Liver (tissue), 9 donors: Measurements from ENCODE around the gene RAP1GAP2. TPM values are rescaled to one million over a fixed set of nuclear protein-coding genes. Genes with fewer than 3 reads are reported as not detected.
"Not testable (repeated sequence)": the region's sequence is repeated elsewhere in the genome, so short reads cannot be mapped to it uniquely, and the experiment has no call there.

Experiments
- DNase-seq: peaks from one replicate; pipeline ENCODE4 v3.0.0-alpha.2; 2017; ENCODE audit warnings: low spot score
- H3K27ac ChIP-seq, 2 donors: one replicate each; pipeline ENCODE4 v1.7.0; 2013; ENCODE audit warnings: inconsistent platforms in 2 of 2, low read length in 2 of 2, control low read depth in 1 of 2, low read depth in 1 of 2, mild to moderate bottlenecking in 1 of 2
- H3K27me3 ChIP-seq, 4 donors: one replicate each; pipeline versions ENCODE4 v1.6.1 to v1.7.0; 2013; ENCODE audit warnings: low read length in 3 of 4, inconsistent platforms in 1 of 4, mild to moderate bottlenecking in 1 of 4, moderate library complexity in 1 of 4; ENCODE audit not compliant: control insufficient read depth in 4 of 4, insufficient read depth in 4 of 4
- H3K36me3 ChIP-seq, 4 donors: one replicate each; pipeline versions ENCODE4 v1.6.1 to v1.7.0; 2013; ENCODE audit warnings: low read length in 3 of 4, mild to moderate bottlenecking in 3 of 4, low read depth in 1 of 4, moderate library complexity in 1 of 4; ENCODE audit not compliant: control insufficient read depth in 4 of 4, insufficient read depth in 3 of 4
- H3K4me1 ChIP-seq, 4 donors: one replicate each; pipeline versions ENCODE4 v1.6.1 to v1.7.0; 2013; ENCODE audit warnings: low read length in 3 of 4, mild to moderate bottlenecking in 3 of 4, moderate library complexity in 1 of 4; ENCODE audit not compliant: control insufficient read depth in 4 of 4, insufficient read depth in 4 of 4
- H3K4me3 ChIP-seq, 3 donors: one replicate each; pipeline versions ENCODE4 v1.6.1 to v1.7.0; 2013; ENCODE audit warnings: low read length in 3 of 3, control low read depth in 1 of 3, low read depth in 1 of 3, mild to moderate bottlenecking in 1 of 3
- H3K9ac ChIP-seq, 2 donors: one replicate each; pipeline ENCODE4 v1.7.0; 2013; ENCODE audit warnings: low read length in 2 of 2, mild to moderate bottlenecking in 2 of 2, moderate library complexity in 2 of 2, control low read depth in 1 of 2, low read depth in 1 of 2
- H3K9me3 ChIP-seq, 4 donors: one replicate each; pipeline versions ENCODE4 v1.6.1 to v1.7.0; 2013; ENCODE audit warnings: low read length in 3 of 4; ENCODE audit not compliant: control insufficient read depth in 4 of 4
- FOXA1 ChIP-seq: IDR thresholded peaks from 2 replicates; pipeline ENCODE4 v1.6.1; 2016; ENCODE audit warnings: antibody characterized with exemption
- FOXA2 ChIP-seq: IDR thresholded peaks from 2 replicates; pipeline ENCODE4 v1.6.1; 2016; ENCODE audit warnings: antibody characterized with exemption
- GABPA ChIP-seq, 2 donors: IDR thresholded peaks in 1 of 2; conservative IDR thresholded peaks in 1 of 2; 2 replicates each; pipeline ENCODE4 v1.6.1; 2016; ENCODE audit warnings: antibody characterized with exemption in 2 of 2, mild to moderate bottlenecking in 1 of 2, moderate library complexity in 1 of 2
- HNF4A ChIP-seq, 2 donors: conservative IDR thresholded peaks; 2 replicates each; pipeline ENCODE4 v1.6.1; 2016; ENCODE audit warnings: antibody characterized with exemption in 2 of 2, mild to moderate bottlenecking in 2 of 2
- HNF4G ChIP-seq: IDR thresholded peaks from 2 replicates; pipeline ENCODE4 v1.6.1; 2016; ENCODE audit warnings: antibody characterized with exemption
- JUND ChIP-seq, 2 donors: IDR thresholded peaks; 2 replicates each; pipeline ENCODE4 v1.6.1; 2016; ENCODE audit warnings: antibody characterized with exemption in 2 of 2
- RAD21 ChIP-seq, 2 donors: IDR thresholded peaks; 2 replicates each; pipeline ENCODE4 v1.6.1; 2016; ENCODE audit warnings: antibody characterized with exemption in 2 of 2, mild to moderate bottlenecking in 2 of 2
- RXRA ChIP-seq, 2 donors: IDR thresholded peaks; 2 replicates each; pipeline ENCODE4 v1.6.1; 2017 to 2018; ENCODE audit warnings: antibody characterized with exemption in 2 of 2, mild to moderate bottlenecking in 1 of 2
- SP1 ChIP-seq: IDR thresholded peaks from 2 replicates; pipeline ENCODE4 v1.6.1; 2018; ENCODE audit warnings: antibody characterized with exemption, mild to moderate bottlenecking
- TAF1 ChIP-seq: conservative IDR thresholded peaks from 2 replicates; pipeline ENCODE4 v1.6.1; 2016; ENCODE audit warnings: antibody characterized with exemption, mild to moderate bottlenecking
- WGBS: extraction: QIAGEN DNeasy Blood & Tissue Kit; methylation state at CpG from one replicate; pipeline ENCODE4 v1.1.7; 2013; 5-methylcytosine and 5-hydroxymethylcytosine counted together
- polyA plus RNA-seq, 2 donors: library from polyadenylated mRNA; stranded (reverse) in 1 of 2; unstranded in 1 of 2; fragments of 200-250 nt in 1 of 2; fragments of >200 nt in 1 of 2; fragmentation: Nextera tagmentation in 1 of 2; extraction: Ambion mirVana in 1 of 2; gene quantifications; one replicate each; pipeline versions ENCODE4 v1.2.1 to v1.2.3, GENCODE V29; 2013 to 2015
- total RNA-seq, 2 donors: library from RNA; depleted of rRNA; stranded (reverse); fragments of >200 nt; gene quantifications; one replicate each; pipeline ENCODE4 v1.2.3, GENCODE V29; 2014
- TF ChIP-seq, protein P1 (sequence below): IDR thresholded peaks from 2 replicates; pipeline ENCODE4 v1.6.1; 2016; ENCODE audit warnings: antibody characterized with exemption
- TF ChIP-seq, protein P2 (sequence below): fragments of 150-350 bp; IDR thresholded peaks from 2 replicates; pipeline ENCODE4 v1.5.1; 2017; ENCODE audit warnings: improper control_type of control experiment, low read depth, low read length; ENCODE audit not compliant: missing input control
- TF ChIP-seq, protein P3 (sequence below): IDR thresholded peaks from 2 replicates; pipeline ENCODE4 v1.6.1; 2016; ENCODE audit warnings: antibody characterized with exemption
- TF ChIP-seq, protein P4 (sequence below): IDR thresholded peaks from 2 replicates; pipeline ENCODE4 v1.6.1; 2016; ENCODE audit warnings: antibody characterized with exemption
- donor health status: healthy.
- donor health status: healthy.
- donor health status: healthy.
- donor health status: healthy.
- donor health status: healthy.

Gene RAP1GAP2
- total and polyA plus RNA-seq, 4 donors, result 0.56 to 1.7 (median 1.1) TPM

DNA sequence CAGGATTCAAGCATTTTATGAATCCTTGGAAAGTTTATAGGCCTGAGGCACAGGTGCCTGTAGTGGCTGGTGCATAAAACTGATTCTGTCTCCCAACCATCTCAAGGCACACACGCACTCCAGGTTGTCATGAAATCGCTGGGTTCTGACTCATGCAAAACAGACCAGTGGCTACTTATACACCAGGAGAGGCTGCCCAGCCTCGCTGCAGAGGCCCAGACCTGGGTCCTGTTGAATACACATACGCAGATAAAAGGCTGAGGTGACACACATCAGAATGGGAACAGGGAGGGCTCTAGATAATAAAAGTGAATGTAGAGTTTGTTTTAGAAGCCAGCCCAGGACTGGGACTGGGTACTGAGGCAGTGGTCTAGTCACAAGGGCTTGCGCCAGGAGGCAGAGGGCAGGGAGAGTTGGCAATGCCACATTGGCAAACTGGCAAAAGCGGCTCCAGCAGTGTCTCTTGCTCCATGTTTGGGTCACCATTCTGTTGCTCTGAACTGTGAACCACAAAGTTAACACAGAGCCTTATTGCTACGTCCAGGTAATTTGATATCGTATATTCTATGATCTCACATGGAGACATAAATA, 253.6 kb downstream of the RAP1GAP2 start:
- no peak overlapping the region for H3K9ac ChIP-seq
- TF ChIP-seq, protein P1, sequence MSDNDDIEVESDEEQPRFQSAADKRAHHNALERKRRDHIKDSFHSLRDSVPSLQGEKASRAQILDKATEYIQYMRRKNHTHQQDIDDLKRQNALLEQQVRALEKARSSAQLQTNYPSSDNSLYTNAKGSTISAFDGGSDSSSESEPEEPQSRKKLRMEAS, result no peak
- TF ChIP-seq FOXA1 (no peak), FOXA2 (no peak), JUND (IDR thresholded peaks at IDR 0.05) (no peak), RAD21 (IDR thresholded peaks at IDR 0.05) (no peak), HNF4A (conservative IDR thresholded peaks at IDR 0.05) (no peak), RXRA (IDR thresholded peaks at IDR 0.05) (no peak), TAF1 (no peak), GABPA (IDR thresholded peaks at IDR 0.05 in 1 of 2, conservative IDR thresholded peaks at IDR 0.05 in 1 of 2) (no peak), SP1 (no peak), HNF4G (no peak)
- TF ChIP-seq, protein P2, sequence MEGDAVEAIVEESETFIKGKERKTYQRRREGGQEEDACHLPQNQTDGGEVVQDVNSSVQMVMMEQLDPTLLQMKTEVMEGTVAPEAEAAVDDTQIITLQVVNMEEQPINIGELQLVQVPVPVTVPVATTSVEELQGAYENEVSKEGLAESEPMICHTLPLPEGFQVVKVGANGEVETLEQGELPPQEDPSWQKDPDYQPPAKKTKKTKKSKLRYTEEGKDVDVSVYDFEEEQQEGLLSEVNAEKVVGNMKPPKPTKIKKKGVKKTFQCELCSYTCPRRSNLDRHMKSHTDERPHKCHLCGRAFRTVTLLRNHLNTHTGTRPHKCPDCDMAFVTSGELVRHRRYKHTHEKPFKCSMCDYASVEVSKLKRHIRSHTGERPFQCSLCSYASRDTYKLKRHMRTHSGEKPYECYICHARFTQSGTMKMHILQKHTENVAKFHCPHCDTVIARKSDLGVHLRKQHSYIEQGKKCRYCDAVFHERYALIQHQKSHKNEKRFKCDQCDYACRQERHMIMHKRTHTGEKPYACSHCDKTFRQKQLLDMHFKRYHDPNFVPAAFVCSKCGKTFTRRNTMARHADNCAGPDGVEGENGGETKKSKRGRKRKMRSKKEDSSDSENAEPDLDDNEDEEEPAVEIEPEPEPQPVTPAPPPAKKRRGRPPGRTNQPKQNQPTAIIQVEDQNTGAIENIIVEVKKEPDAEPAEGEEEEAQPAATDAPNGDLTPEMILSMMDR, result no peak
- TF ChIP-seq, protein P3, sequence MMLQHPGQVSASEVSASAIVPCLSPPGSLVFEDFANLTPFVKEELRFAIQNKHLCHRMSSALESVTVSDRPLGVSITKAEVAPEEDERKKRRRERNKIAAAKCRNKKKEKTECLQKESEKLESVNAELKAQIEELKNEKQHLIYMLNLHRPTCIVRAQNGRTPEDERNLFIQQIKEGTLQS, result no peak
- TF ChIP-seq, protein P4, sequence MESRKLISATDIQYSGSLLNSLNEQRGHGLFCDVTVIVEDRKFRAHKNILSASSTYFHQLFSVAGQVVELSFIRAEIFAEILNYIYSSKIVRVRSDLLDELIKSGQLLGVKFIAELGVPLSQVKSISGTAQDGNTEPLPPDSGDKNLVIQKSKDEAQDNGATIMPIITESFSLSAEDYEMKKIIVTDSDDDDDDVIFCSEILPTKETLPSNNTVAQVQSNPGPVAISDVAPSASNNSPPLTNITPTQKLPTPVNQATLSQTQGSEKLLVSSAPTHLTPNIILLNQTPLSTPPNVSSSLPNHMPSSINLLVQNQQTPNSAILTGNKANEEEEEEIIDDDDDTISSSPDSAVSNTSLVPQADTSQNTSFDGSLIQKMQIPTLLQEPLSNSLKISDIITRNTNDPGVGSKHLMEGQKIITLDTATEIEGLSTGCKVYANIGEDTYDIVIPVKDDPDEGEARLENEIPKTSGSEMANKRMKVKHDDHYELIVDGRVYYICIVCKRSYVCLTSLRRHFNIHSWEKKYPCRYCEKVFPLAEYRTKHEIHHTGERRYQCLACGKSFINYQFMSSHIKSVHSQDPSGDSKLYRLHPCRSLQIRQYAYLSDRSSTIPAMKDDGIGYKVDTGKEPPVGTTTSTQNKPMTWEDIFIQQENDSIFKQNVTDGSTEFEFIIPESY, result no peak
- H3K9me3 ChIP-seq, result no peaks in the 10 kb centered on the region
- DNase-seq, result no peak
- H3K36me3 ChIP-seq, result no peaks in the 10 kb centered on the region
- no peaks in the 10 kb centered on the region for H3K27me3 ChIP-seq
- H3K27ac ChIP-seq, result no peak overlapping the region
- 94% methylated on average over 8 of the region's 8 CpGs for WGBS
- peaks cover 0 to 11% (median 7%) of the 10 kb centered on the region in 4 donors for H3K4me1 ChIP-seq
- H3K4me3 ChIP-seq, result no peak overlapping the region

DNA sequence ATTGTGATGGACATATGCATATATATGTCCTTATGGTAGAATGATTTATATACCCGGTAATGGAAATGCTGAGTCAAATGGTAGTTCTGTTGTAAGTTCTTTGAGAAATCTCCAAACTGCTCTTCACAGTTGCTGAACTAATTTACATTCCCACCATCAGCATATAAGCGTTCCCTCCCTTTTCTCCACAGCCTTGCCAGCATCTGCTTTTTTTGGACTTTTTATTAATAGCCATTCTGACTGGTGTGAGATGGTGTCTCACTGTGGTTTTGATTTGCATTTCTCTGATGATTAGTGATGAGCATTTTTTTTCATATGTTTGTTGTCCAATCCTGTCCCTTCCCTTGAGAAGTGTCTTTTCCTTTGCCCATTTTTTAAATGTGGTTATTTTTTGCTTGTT, 258.6 kb downstream of the RAP1GAP2 start:
- H3K36me3 ChIP-seq, H3K9ac ChIP-seq, H3K27ac ChIP-seq, H3K4me3 ChIP-seq, DNase-seq, H3K27me3 ChIP-seq, H3K4me1 ChIP-seq, H3K9me3 ChIP-seq: not testable (repeated sequence)
- WGBS, result 93% methylated on average over 1 of the region's 2 CpGs

DNA sequence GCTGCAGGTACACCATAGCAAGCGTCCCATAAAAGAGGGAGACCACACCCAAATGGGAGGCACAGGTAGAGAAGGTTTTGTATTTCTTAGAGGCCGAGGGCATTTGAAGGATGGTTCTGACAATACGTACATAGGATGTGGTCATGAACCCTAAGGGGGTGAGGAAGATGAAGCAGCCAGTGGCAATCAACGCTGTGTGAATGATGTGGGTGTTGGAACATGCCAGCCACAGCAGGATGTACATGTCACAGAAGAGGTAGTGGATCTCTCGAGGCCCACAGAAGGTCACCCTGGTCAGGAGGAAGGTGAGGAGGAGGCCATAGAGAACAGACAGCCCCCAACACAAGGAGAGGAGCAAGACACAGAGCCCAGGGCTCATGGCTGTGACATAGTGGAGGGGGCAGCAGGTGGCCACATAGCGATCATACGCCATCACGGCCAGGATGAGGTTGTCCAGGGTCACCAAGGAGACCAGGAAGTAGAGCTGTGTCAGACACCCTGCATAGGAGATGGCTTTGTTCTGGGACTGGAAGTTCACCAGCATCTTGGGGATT, 266.7 kb downstream of the RAP1GAP2 start:
- not testable (repeated sequence) for H3K27ac ChIP-seq, H3K27me3 ChIP-seq, H3K36me3 ChIP-seq, H3K9ac ChIP-seq, H3K9me3 ChIP-seq, DNase-seq, H3K4me1 ChIP-seq, H3K4me3 ChIP-seq
- 82% methylated on average over 8 of the region's 8 CpGs for WGBS

DNA sequence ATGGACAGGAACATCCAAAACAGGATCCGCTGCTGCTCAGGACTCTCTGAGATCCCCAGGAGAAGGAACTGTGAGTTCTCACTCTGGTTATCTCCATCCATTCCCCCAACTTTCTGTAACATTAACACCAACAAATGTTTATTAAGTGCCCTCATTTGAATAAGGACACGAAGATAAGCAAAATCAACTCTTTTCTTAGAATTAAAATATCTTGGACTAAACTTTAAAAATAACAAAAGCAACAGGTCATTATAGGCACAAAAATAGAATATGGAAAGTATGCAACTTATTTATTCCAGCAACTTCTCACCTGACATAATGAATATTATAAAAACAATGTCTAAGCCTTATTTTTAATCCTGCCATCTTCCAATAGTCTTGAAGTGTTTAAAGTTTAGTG, 267.3 kb downstream of the RAP1GAP2 start, which contains the start of gene OR1D5:
Gene OR1D5, minus strand, starts transcription at position 101 of the 400 bp plus-strand sequence. Its CDS starts 0 bp downstream, at position 101.
- not testable (repeated sequence) for H3K4me1 ChIP-seq, H3K36me3 ChIP-seq, H3K9me3 ChIP-seq, H3K27me3 ChIP-seq, H3K9ac ChIP-seq, DNase-seq, H3K4me3 ChIP-seq, H3K27ac ChIP-seq
- WGBS, result 76% methylated on average over 2 of the region's 2 CpGs
